Dermis microvascular lymphatic vessel endothelial cell (primary cell): ENCODE measurements around the gene TSGA10. TPM values are rescaled to one million over a fixed set of nuclear protein-coding genes. Genes with fewer than 3 reads are reported as not detected.
"Not testable (repeated sequence)": the region's sequence is repeated elsewhere in the genome, so short reads cannot be mapped to it uniquely, and the experiment has no call there.

Source experiments
- DNase-seq, 2 donors: peaks; one replicate each; pipeline versions ENCODE4 v3.0.0 to v3.0.0-alpha.2; 2010; ENCODE audit warnings: low read depth in 2 of 2
- total RNA-seq: library from RNA; depleted of rRNA; stranded (reverse); fragments of >200 nt; gene quantifications from 2 replicates; pipeline ENCODE4 v1.2.1, GENCODE V29; 2014

The TSGA10 gene
- total RNA-seq, 1 donor from 2014 or later = 1.7 TPM

- peak; percentile 5 to 7 for DNase-seq
Measured at GRCh38 chr2:99153921-99154604, 679 bp downstream of the TSGA10 start.

GRCh38 chr2:99152199-99152895 is 2.4 kb downstream of the TSGA10 start:
- DNase-seq = no peak

GRCh38 chr2:99150706-99151105 is 4.0 kb downstream of the TSGA10 start:
- DNase-seq = no peak

- DNase-seq = peak; percentile 55 to 83
Measured at GRCh38 chr2:99141110-99142108, 13.3 kb downstream of the TSGA10 start, which contains the start of gene C2orf15. C2orf15 (plus strand) TSS chr2:99141707; CDS start chr2:99150559, 8,852 bp downstream.

GRCh38 chr2:99140860-99141109 is 14.0 kb downstream of the TSGA10 start:
- DNase-seq = peak in 1 of 2 donors; percentile 20

- no peak for DNase-seq
Measured at GRCh38 chr2:99140056-99140859, 14.5 kb downstream of the TSGA10 start.

- DNase-seq = no peak
Measured at GRCh38 chr2:99139003-99139402, 15.7 kb downstream of the TSGA10 start.

- DNase-seq = not testable (repeated sequence)
Measured at GRCh38 chr2:99135044-99135556, 19.6 kb downstream of the TSGA10 start.

- no peak for DNase-seq
Measured at GRCh38 chr2:99127981-99128380, 26.8 kb downstream of the TSGA10 start.

GRCh38 chr2:99112617-99113016 is 42.1 kb downstream of the TSGA10 start:
- no peak for DNase-seq

GRCh38 chr2:99111945-99112344 is 42.8 kb downstream of the TSGA10 start:
- no peak for DNase-seq

GRCh38 chr2:99111236-99111635 is 43.5 kb downstream of the TSGA10 start:
- no peak for DNase-seq

- no peak for DNase-seq
Measured at GRCh38 chr2:99106913-99107312, 47.8 kb downstream of the TSGA10 start.

GRCh38 chr2:99104006-99104405 is 50.7 kb downstream of the TSGA10 start:
- no peak for DNase-seq

- no peak for DNase-seq
Measured at GRCh38 chr2:99101697-99102096, 53.0 kb downstream of the TSGA10 start.

GRCh38 chr2:99096728-99097127 is 58.0 kb downstream of the TSGA10 start:
- no peak for DNase-seq

GRCh38 chr2:99088017-99088416 is 66.7 kb downstream of the TSGA10 start:
- no peak for DNase-seq

- no peak for DNase-seq
Measured at GRCh38 chr2:99086385-99086784, 68.4 kb downstream of the TSGA10 start.

- peak in 1 of 2 donors; percentile 29 for DNase-seq
Measured at GRCh38 chr2:99085421-99085820, 69.3 kb downstream of the TSGA10 start.

- DNase-seq = no peak
Measured at GRCh38 chr2:99084256-99084655, 70.5 kb downstream of the TSGA10 start.

GRCh38 chr2:99081891-99082290 is 72.9 kb downstream of the TSGA10 start:
- no peak for DNase-seq
